ENCODE results near the gene RAB18.

DNA sequence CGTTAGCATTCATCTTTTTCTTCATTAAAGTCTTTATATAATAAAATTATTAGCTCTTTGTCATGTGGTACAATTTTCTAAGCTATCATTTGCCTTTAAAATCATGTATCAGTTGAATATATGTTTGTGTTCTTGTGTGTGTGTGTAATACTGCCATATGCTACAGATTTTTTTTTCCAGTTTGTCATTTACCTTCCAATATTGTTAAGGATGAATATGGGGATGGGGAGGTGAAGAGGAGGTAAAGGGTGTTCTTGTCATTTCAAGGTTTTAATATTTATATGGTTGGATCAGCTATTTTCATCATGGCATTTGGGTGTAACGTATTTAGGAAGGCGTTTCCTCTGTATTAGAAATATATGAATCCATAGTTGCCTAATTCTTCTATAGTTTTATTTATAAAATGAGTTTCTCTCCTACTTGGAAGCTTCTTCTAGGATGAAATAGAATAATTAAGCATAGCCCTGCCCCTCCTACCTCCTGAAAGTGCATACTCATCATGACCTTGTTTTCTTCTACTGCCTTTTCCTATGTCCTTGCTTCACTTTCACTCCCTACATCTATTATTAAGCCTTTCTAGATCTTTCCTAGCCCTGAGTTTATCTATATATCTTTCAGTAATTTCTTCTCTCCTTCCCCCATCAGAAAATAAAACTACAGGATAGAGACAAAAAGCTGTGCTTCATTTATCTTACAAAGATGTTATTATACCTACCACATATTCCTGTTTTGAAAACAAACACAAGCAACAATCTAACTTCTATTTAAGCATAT lies 25.1 kb downstream of the RAB18 start:
- TF ChIP-seq, protein P1, sequence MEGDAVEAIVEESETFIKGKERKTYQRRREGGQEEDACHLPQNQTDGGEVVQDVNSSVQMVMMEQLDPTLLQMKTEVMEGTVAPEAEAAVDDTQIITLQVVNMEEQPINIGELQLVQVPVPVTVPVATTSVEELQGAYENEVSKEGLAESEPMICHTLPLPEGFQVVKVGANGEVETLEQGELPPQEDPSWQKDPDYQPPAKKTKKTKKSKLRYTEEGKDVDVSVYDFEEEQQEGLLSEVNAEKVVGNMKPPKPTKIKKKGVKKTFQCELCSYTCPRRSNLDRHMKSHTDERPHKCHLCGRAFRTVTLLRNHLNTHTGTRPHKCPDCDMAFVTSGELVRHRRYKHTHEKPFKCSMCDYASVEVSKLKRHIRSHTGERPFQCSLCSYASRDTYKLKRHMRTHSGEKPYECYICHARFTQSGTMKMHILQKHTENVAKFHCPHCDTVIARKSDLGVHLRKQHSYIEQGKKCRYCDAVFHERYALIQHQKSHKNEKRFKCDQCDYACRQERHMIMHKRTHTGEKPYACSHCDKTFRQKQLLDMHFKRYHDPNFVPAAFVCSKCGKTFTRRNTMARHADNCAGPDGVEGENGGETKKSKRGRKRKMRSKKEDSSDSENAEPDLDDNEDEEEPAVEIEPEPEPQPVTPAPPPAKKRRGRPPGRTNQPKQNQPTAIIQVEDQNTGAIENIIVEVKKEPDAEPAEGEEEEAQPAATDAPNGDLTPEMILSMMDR (IDR thresholded peaks at IDR 0.05 in 4 of 5, conservative IDR thresholded peaks at IDR 0.05 in 1 of 5) = no peak
- TF ChIP-seq POLR2A (IDR thresholded peaks at IDR 0.05) = no peak

Data from gastrocnemius medialis (tissue), 4 donors.